Upper lobe of left lung (tissue), 6 donors: ENCODE measurements around the gene ADRA2C. TPM values are rescaled to one million over a fixed set of nuclear protein-coding genes. Genes with fewer than 3 reads are reported as not detected.
A peak's percentile ranks its signal among the peaks of the same experiment; 100 is the strongest.

Experiments used
- ATAC-seq, 2 donors: fragments of 200-7000 bp; cut with Tn5 transposase; one replicate each; pipeline ENCODE4 v1.9.1; 2022; ENCODE audit warnings: mild to moderate bottlenecking in 2 of 2, moderate library complexity in 2 of 2; ENCODE audit not compliant: low FRiP score in 2 of 2
- DNase-seq, 2 donors: peaks; one replicate each; pipeline ENCODE4 v3.0.0-alpha.2; 2019 to 2020
- H3K27ac ChIP-seq, 4 donors: fragments of 200-600 bp; sonication (generic); one replicate each; pipeline ENCODE4 v1.5.1; 2016 to 2019
- H3K27me3 ChIP-seq, 4 donors: fragments of 200-600 bp; sonication (generic); one replicate each; pipeline ENCODE4 v1.5.1; 2017 to 2019
- H3K36me3 ChIP-seq, 4 donors: fragments of 200-600 bp; sonication (generic); one replicate each; pipeline ENCODE4 v1.5.1; 2016 to 2019
- H3K4me1 ChIP-seq, 4 donors: fragments of 200-600 bp; sonication (generic); one replicate each; pipeline ENCODE4 v1.5.1; 2018 to 2019
- H3K4me3 ChIP-seq, 4 donors: fragments of 200-600 bp; sonication (generic); one replicate each; pipeline ENCODE4 v1.5.1; 2017 to 2019; ENCODE audit warnings: mild to moderate bottlenecking in 2 of 4, moderate library complexity in 1 of 4
- H3K9me3 ChIP-seq, 4 donors: fragments of 200-600 bp; sonication (generic); one replicate each; pipeline ENCODE4 v1.5.1; 2018 to 2019
- EP300 ChIP-seq, 4 donors: sonication (generic); formaldehyde crosslinking; IDR thresholded peaks; one replicate each; pipeline ENCODE4 v1.5.1; 2017; ENCODE audit warnings: antibody characterized with exemption in 4 of 4, control low read depth in 2 of 4
- POLR2A ChIP-seq, 4 donors: fragments of 450-650 bp; IDR thresholded peaks; one replicate each; pipeline ENCODE4 v1.5.1; 2016 to 2017; ENCODE audit warnings: antibody characterized with exemption in 4 of 4, mild to moderate bottlenecking in 2 of 4
- POLR2AphosphoS5 ChIP-seq, 2 donors: sonication (generic); formaldehyde crosslinking; IDR thresholded peaks; one replicate each; pipeline ENCODE4 v1.5.1; 2017; ENCODE audit warnings: antibody characterized with exemption in 2 of 2
- WGBS, 2 donors: methylation state at CpG; one replicate each; pipeline ENCODE4 v1.1.5; 2017 to 2018; 5-methylcytosine and 5-hydroxymethylcytosine counted together
- total RNA-seq, 6 donors: library from RNA; depleted of rRNA in 4 of 6; stranded (reverse); fragments of >200 nt in 4 of 6; gene quantifications; one replicate each; pipeline versions ENCODE4 v1.1.0 to v1.2.1, GENCODE V29; 2016 to 2021
- TF ChIP-seq, protein P1 (sequence below), 6 experiments: fragments of 450-650 bp in 4 of 6; fragments of 200-600 bp in 2 of 6; sonication (generic) in 2 of 6; IDR thresholded peaks; one replicate each; pipeline ENCODE4 v1.5.1; 2016 to 2019; ENCODE audit warnings: antibody characterized with exemption in 6 of 6
- donor health status: DM: no; HTN: no; CAD: no; lungs with moderate emphysema.
- donor health status: DM: no; HTN: yes; CAD: no; lungs with severe emphysema.

Gene ADRA2C
- total RNA-seq, 6 donors from 2014 or later: 1.2 to 6.3 (median 2.2) TPM

DNA sequence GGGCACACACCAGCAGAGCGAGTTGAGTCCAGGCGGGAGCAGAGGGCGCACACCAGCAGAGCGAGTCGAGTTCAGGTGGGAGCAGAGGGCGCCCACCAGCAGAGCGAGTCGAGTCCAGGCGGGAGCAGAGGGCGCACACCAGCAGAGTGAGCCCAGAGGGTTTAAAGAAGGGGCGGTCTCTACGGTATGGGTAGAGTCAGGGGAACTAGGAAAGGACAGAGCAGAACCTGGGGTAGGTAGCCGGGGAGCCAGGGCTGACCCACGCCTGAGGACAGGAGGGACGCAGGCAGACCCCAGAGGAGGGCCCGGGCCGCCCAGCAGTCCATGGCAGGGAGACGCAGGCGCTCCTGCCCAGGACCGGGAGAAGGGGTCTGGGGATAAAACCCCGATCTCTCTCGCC is 22.0 kb upstream of the ADRA2C start:
- Histone ChIP-seq H3K4me1 (peaks cover 0 to 3% (median 0%) of the 10 kb centered on the region in 4 donors), H3K36me3 (no peaks in the 10 kb centered on the region), H3K9me3 (peaks cover 0 to 8% (median 2%) of the 10 kb centered on the region in 4 donors), H3K27me3 (peaks cover 0 to 16% (median 5%) of the 10 kb centered on the region in 4 donors), H3K27ac (no peak overlapping the region), H3K4me3 (no peak overlapping the region)
- TF ChIP-seq, protein P1, sequence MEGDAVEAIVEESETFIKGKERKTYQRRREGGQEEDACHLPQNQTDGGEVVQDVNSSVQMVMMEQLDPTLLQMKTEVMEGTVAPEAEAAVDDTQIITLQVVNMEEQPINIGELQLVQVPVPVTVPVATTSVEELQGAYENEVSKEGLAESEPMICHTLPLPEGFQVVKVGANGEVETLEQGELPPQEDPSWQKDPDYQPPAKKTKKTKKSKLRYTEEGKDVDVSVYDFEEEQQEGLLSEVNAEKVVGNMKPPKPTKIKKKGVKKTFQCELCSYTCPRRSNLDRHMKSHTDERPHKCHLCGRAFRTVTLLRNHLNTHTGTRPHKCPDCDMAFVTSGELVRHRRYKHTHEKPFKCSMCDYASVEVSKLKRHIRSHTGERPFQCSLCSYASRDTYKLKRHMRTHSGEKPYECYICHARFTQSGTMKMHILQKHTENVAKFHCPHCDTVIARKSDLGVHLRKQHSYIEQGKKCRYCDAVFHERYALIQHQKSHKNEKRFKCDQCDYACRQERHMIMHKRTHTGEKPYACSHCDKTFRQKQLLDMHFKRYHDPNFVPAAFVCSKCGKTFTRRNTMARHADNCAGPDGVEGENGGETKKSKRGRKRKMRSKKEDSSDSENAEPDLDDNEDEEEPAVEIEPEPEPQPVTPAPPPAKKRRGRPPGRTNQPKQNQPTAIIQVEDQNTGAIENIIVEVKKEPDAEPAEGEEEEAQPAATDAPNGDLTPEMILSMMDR (IDR thresholded peaks at IDR 0.05): no peak
- TF ChIP-seq POLR2A (IDR thresholded peaks at IDR 0.05) (no peak), EP300 (IDR thresholded peaks at IDR 0.05) (no peak), POLR2AphosphoS5 (IDR thresholded peaks at IDR 0.05) (no peak)
- 68 to 71% methylated on average over 21 to 22 of the region's 22 CpGs for WGBS, 2 donors
- no peak for ATAC-seq
- peak in 1 of 2 donors; percentile 63 for DNase-seq

GRCh38 chr4:3744901-3745300 is 21.3 kb upstream of the ADRA2C start:
- no peak overlapping the region for H3K4me3 ChIP-seq
- peaks cover 0 to 8% (median 2%) of the 10 kb centered on the region in 4 donors for H3K9me3 ChIP-seq
- H3K27ac ChIP-seq: no peak overlapping the region
- no peak for DNase-seq
- TF ChIP-seq POLR2A (IDR thresholded peaks at IDR 0.05): no peak
- TF ChIP-seq, protein P1 (IDR thresholded peaks at IDR 0.05): no peak
- TF ChIP-seq EP300 (IDR thresholded peaks at IDR 0.05): no peak
- no peak for TF ChIP-seq POLR2AphosphoS5 (IDR thresholded peaks at IDR 0.05)
- no peak for ATAC-seq
- 17 to 18% methylated on average over 14 of the region's 14 CpGs for WGBS, 2 donors
- peaks cover 0 to 3% (median 0%) of the 10 kb centered on the region in 4 donors for H3K4me1 ChIP-seq
- H3K27me3 ChIP-seq: peaks cover 0 to 16% (median 5%) of the 10 kb centered on the region in 4 donors
- H3K36me3 ChIP-seq: no peaks in the 10 kb centered on the region

- TF ChIP-seq POLR2AphosphoS5 (IDR thresholded peaks at IDR 0.05): no peak
- Histone ChIP-seq H3K4me1 (peaks cover 0 to 3% (median 0%) of the 10 kb centered on the region in 4 donors), H3K36me3 (no peaks in the 10 kb centered on the region), H3K27ac (no peak overlapping the region), H3K9me3 (peaks cover 0 to 8% (median 2%) of the 10 kb centered on the region in 4 donors), H3K4me3 (no peak overlapping the region), H3K27me3 (peaks cover 0 to 16% (median 5%) of the 10 kb centered on the region in 4 donors)
- 58 to 70% methylated on average over 25 to 30 of the region's 32 CpGs for WGBS, 2 donors
- DNase-seq: no peak
- ATAC-seq: no peak
Measured at GRCh38 chr4:3745886-3746656, 20.1 kb upstream of the ADRA2C start.

- 80% methylated on average over 14 to 17 of the region's 23 CpGs for WGBS, 2 donors
- H3K9me3 ChIP-seq: peaks cover 0 to 8% (median 2%) of the 10 kb centered on the region in 4 donors
- peaks cover 0 to 16% (median 5%) of the 10 kb centered on the region in 4 donors for H3K27me3 ChIP-seq
- H3K4me1 ChIP-seq: peaks cover 0 to 3% (median 0%) of the 10 kb centered on the region in 4 donors
- H3K36me3 ChIP-seq: no peaks in the 10 kb centered on the region
- no peak overlapping the region for H3K27ac ChIP-seq
- H3K4me3 ChIP-seq: no peak overlapping the region
- TF ChIP-seq, protein P1 (IDR thresholded peaks at IDR 0.05): no peak
- TF ChIP-seq EP300 (IDR thresholded peaks at IDR 0.05) (no peak), POLR2A (IDR thresholded peaks at IDR 0.05) (no peak), POLR2AphosphoS5 (IDR thresholded peaks at IDR 0.05) (no peak)
- ATAC-seq (no peak), DNase-seq (no peak)
Measured at GRCh38 chr4:3746701-3747580, 19.2 kb upstream of the ADRA2C start.

- Histone ChIP-seq H3K4me3 (no peak overlapping the region), H3K9me3 (peaks cover 0 to 4% (median under 1%) of the 10 kb centered on the region in 4 donors), H3K36me3 (no peaks in the 10 kb centered on the region), H3K4me1 (peaks cover 0 to 3% (median 0%) of the 10 kb centered on the region in 4 donors), H3K27me3 (peaks cover 0 to 16% (median 5%) of the 10 kb centered on the region in 4 donors), H3K27ac (no peak overlapping the region)
- no peak for TF ChIP-seq POLR2A (IDR thresholded peaks at IDR 0.05)
- TF ChIP-seq, protein P1 (IDR thresholded peaks at IDR 0.05): peak in 2 of 6 experiments; percentile 8 to 15
- 13% methylated on average over 10 to 16 of the region's 16 CpGs for WGBS, 2 donors
- DNase-seq (peak in 1 of 2 donors; percentile 29), ATAC-seq (no peak)
Measured at GRCh38 chr4:3747581-3747904, 18.6 kb upstream of the ADRA2C start.
